Ishikawa (cell line): ENCODE data around the gene RPN2.

Source experiments
- CEBPB ChIP-seq: IDR thresholded peaks from 2 replicates; pipeline ENCODE4 v1.6.1; 2012
- EGR1 ChIP-seq: IDR thresholded peaks from 2 replicates; pipeline ENCODE4 v1.6.1; 2012
- EP300 ChIP-seq: IDR thresholded peaks from 2 replicates; pipeline ENCODE4 v1.6.1; 2012; ENCODE audit warnings: borderline replicate concordance
- NFIC ChIP-seq: IDR thresholded peaks from 2 replicates; pipeline ENCODE4 v1.6.1; 2012
- RAD21 ChIP-seq: IDR thresholded peaks from 2 replicates; pipeline ENCODE4 v1.6.1; 2012; ENCODE audit warnings: low read depth
- TAF1 ChIP-seq: IDR thresholded peaks from 2 replicates; pipeline ENCODE4 v1.6.1; 2012; ENCODE audit warnings: low read depth, mild to moderate bottlenecking
- TCF12 ChIP-seq: IDR thresholded peaks from 2 replicates; pipeline ENCODE4 v1.6.1; 2012; ENCODE audit warnings: low read depth
- TEAD4 ChIP-seq: IDR thresholded peaks from 2 replicates; pipeline ENCODE4 v1.6.1; 2012
- ZBTB7A ChIP-seq: IDR thresholded peaks from 2 replicates; pipeline ENCODE4 v1.6.1; 2012; ENCODE audit warnings: low read depth
- TF ChIP-seq, protein P1 (sequence below): IDR thresholded peaks from 2 replicates; pipeline ENCODE4 v1.6.1; 2012; ENCODE audit warnings: low read depth, mild to moderate bottlenecking
- TF ChIP-seq, protein P2 (sequence below): IDR thresholded peaks from 2 replicates; pipeline ENCODE4 v1.6.1; 2012

DNA sequence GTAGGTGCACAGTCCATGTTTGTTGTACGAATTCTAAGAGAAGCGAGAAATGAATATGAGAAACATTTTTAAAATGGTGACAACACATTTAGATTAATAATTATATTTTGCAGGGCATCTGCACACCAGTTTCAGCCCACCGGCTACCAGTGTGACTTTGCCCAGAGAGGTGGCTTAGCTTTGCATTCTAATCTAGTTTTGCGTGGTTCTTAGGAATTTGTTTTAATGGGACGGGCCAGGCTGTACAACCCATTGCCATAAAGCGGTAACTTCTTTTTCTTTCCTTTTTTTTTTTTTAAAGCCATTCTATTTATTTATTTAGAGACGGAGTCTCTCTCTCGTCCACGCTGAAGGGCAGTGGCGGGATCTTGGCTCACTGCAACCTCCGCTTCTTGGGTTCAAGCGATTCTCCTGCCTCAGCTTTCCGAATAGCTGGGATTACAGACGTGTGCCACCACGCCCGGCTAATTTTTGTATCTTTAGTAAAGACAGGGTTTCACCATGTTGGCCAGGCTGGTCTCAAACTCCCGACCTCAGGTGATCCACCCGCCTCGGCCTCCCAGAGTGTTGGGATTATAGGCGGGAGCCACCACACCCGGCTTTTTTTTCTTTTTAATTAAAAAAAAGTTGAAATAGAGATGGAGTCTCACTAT, 111.2 kb downstream of the RPN2 start:
- TF ChIP-seq, protein P1, sequence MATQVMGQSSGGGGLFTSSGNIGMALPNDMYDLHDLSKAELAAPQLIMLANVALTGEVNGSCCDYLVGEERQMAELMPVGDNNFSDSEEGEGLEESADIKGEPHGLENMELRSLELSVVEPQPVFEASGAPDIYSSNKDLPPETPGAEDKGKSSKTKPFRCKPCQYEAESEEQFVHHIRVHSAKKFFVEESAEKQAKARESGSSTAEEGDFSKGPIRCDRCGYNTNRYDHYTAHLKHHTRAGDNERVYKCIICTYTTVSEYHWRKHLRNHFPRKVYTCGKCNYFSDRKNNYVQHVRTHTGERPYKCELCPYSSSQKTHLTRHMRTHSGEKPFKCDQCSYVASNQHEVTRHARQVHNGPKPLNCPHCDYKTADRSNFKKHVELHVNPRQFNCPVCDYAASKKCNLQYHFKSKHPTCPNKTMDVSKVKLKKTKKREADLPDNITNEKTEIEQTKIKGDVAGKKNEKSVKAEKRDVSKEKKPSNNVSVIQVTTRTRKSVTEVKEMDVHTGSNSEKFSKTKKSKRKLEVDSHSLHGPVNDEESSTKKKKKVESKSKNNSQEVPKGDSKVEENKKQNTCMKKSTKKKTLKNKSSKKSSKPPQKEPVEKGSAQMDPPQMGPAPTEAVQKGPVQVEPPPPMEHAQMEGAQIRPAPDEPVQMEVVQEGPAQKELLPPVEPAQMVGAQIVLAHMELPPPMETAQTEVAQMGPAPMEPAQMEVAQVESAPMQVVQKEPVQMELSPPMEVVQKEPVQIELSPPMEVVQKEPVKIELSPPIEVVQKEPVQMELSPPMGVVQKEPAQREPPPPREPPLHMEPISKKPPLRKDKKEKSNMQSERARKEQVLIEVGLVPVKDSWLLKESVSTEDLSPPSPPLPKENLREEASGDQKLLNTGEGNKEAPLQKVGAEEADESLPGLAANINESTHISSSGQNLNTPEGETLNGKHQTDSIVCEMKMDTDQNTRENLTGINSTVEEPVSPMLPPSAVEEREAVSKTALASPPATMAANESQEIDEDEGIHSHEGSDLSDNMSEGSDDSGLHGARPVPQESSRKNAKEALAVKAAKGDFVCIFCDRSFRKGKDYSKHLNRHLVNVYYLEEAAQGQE: no peak
- TF ChIP-seq, protein P2, sequence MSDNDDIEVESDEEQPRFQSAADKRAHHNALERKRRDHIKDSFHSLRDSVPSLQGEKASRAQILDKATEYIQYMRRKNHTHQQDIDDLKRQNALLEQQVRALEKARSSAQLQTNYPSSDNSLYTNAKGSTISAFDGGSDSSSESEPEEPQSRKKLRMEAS: no peak
- TF ChIP-seq CEBPB: no peak
- TF ChIP-seq EGR1: no peak
- TF ChIP-seq TAF1: no peak
- TF ChIP-seq ZBTB7A: no peak
- TF ChIP-seq RAD21: no peak
- no peak for TF ChIP-seq NFIC
- TF ChIP-seq TCF12: no peak
- TF ChIP-seq EP300: no peak
- TF ChIP-seq TEAD4: no peak
